ENCODE results near the gene BACE2.

Gene BACE2

DNA sequence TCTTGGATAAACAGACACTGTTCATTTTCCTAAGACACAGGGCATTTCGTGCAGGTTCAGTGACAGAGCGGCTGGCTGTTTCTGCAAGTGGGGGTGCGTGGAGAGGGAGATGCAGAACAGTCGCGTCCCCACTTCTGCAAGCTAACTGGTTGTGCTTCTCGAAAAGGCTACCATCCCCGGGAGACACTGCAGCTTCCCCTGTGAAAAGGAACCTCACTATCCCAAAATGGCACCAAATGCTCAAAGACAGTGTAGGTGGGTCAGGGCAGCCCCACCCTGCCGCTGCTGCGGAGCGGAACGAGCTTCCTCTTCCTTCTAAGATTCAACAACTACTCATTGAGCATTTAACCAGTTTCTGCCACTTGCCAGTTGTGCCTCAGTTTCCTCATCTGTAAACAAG, 19.2 kb upstream of the BACE2 start:
- DNase-seq (ENCODE audit: low read depth in 2 of 2), result no peak

DNA sequence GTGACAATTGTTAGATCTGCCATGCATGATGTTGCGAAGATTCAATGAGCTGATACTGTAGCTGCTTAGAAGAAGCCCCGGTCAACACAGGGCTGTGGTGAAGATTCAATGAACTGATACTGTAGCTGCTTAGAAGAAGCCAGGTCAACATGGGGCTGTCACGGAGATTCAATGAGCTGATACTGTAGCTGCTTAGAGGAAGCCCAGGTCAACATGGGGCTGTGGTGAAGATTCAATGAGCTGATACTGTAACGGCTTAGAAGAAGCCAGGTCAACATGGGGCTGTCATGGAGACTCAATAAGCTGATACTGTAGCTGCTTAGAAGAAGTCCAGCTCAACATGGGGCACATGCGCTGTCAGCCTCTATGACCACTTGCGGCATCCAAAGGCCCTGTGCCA, 18.8 kb upstream of the BACE2 start:
- DNase-seq (ENCODE audit: low read depth in 2 of 2), result no peak

DNA sequence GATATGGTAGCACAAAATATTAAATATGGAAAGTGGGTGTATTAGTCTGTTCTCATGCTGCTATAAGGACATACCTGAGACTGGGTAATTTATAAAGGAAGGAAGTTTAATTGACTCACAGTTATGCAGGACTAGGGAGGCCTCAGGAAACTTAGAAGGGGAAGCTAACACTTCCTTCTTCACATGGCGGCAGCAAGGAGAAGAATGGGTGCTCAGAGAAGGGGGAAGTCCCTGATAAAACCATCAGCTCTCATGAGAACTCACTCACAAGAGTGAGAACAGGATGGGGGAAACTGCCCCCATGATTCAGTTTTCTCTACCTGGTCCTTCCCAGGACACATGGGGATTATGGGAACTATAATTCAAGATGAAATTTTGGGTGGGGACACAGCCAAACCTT, 15.8 kb upstream of the BACE2 start:
- no peak for DNase-seq (ENCODE audit: low read depth in 2 of 2)

DNA sequence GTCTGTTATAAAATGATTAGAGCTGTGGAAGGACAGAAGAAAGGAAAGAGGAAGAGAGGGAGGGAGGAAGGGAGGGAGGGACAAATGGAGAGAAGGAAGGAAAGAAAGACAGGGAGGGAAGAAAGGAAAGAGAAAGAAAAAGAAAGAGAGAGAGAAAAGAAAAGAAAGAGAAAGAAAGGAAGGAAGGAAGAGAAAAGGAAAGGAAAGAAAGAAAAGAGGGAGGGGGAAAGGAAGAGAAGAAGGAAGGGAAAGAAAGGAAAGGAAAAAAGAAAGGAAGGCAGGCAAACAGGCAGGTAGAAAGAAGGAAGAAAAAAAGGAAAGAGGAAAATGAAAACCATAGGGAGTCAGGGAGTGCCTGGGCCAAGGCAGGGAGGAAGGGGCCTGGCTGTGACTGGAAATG, 14.5 kb upstream of the BACE2 start:
- DNase-seq (ENCODE audit: low read depth in 2 of 2), result no peak

DNA sequence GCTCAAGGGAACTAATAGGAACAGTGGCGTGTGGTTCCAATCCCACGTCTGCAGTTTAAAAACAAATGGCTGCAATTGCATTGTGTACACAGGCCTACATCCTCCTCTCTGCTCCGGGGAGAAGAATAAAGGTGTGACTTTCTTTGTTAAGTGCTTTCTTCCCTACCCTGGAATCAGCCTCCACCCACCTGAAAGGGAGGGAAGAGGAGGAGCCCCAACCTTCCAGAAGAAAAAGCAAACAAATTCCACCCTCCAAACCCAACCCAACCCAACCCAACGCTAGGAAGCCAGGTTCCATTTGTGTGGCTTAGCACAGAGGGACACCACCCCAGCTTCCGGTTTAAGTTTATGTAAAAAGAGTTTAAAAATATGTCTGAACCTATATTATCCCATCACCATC, 11.8 kb upstream of the BACE2 start:
- no peak for DNase-seq (ENCODE audit: low read depth in 2 of 2)

DNA sequence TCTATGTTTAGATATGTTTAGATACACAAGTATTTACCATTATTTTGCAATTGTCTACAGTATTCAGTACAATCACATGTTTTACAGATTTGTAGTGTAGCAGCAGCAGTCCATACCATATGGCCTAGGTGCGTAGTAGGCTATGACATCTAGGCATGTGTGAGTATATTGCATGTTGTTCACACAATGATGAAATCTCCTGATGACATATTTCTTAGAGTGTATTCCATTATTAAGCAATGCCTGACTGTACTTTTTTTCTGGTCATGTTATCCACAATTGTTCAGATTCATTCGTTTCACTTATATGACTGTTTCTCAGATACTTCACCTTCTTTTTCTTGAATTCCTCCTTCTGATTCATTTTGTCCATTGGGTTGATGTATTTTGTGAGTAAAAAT, 9.9 kb upstream of the BACE2 start:
- DNase-seq (ENCODE audit: low read depth in 2 of 2), result no peak

DNA sequence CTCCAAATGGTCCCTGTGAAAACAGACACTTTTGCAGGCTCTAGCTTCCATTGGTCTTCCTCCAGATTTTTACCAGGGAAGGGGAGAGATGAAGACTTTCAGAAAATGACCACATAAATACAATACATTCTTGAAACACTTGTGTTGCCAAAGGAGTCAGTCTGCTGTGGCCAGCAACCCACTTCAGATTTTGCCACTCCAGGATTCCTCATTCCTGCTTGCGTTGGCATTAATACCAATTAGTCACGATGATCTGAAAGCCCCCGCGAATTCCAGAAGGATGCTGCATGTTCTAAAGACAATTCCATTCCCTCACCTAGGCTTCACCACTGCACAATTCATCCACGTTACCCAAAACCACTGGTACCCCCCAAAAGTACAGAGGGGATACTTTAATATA, 7.9 kb upstream of the BACE2 start:
- no peak for DNase-seq (ENCODE audit: low read depth in 2 of 2)

DNA sequence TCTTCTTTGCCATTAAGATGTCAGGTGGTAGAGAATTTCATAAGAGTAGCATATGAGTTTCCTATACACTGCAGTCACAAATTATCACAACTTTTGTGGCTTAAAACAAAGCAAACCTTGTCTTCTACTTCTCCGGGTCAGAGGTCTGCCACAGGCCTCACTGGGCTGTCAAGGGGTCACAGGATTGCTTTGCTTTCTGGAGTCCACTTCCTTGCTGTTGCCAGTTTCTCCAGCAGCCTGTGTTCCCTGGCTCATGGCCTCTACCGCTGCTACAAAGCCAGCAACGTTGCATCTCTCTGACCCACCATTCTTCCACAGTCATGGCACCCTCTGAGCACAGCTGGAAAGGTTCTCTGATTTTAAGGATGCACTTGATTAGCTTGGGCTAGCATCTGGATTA, 6.5 kb upstream of the BACE2 start:
- no peak for DNase-seq (ENCODE audit: low read depth in 2 of 2)

DNA sequence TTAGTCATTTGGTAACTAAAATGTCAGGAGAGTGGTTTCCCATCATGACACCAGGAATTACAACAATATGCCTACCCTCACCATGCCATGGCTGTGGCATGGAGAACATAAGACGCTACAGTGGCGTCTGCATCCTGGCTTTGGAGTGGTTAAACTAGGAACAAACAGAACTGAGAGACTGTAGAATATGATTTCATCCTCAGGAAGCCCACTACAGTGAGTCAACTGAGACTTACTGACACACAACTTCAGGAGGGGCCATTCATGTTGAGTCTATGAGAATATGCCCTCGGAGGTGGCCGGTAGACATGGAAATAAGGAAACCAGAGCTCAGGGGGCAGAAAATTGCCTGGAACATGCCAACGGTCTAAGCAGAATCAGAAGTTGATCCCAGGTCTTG, 5.9 kb upstream of the BACE2 start:
- DNase-seq (ENCODE audit: low read depth in 2 of 2), result no peak

DNA sequence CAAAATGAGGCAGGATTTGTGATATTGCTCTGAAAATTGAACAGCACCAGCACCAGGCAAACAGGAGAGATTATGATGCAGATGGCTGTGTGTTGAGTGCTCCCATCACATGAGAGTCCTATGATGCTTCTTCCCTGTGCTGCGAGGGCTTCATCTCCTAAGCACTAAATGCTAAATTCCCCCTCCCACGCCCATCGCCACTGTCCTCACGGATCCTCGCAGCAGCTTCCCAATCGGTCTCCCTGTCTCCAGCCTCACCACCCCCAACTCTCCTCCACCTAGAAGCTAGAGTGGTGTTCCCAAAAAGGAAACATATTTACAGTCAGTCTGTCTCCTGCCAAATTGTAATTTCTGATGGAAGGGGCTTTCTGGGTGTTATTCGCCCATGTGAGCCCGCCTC, 4.9 kb upstream of the BACE2 start:
- no peak for DNase-seq (ENCODE audit: low read depth in 2 of 2)

DNA sequence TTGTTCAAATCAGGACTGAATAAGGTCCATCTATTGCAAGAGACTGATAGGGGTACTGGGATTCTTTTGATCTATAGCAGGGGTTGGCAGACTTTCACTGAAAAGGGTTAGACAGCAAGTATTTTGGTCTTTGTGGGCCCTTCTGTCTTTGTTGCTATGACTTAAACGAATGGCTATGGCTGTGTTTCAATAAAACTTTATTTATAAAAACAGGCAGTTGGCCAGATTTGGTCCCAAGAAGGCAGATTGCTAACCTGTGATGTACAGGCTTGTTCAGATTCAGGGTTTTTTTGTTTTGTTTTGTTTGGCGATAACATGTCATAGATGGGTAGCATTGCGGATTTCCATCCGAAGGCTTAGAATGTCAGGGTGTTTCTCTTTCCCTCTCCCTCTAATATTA, 3.9 kb upstream of the BACE2 start:
- no peak for DNase-seq (ENCODE audit: low read depth in 2 of 2)

DNA sequence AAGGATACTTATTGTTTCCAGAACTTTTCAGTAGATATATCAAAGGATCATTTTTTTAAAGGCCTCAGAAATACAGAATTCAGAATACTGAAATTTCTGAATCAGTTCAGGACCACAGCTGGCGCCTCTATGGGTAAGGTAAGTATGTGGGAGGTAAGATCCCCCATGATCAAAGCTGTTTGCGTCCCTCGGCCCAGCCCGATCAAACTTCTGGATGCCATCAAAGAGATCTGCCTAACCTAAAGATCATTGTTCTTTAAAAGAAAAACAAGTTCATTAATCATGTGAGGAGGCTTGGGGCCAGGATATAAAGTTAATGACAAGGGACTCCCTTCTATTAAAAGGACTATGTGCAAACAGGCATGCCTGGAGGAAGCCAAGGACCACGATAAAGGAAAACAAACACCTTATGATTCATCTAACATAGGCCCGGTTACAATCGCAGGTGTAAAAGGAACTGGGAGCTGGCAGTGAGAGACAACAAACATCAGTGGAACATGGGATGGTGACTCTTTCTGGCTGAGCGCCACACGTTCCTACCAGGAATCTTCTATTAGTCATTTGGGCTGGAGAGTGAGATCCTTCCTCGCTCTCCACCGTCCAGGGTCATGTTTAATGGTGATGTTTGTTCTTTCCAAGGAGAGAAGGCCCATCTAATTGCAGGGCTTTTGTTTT, 2.8 kb upstream of the BACE2 start:
- no peak for DNase-seq (ENCODE audit: low read depth in 2 of 2)

DNA sequence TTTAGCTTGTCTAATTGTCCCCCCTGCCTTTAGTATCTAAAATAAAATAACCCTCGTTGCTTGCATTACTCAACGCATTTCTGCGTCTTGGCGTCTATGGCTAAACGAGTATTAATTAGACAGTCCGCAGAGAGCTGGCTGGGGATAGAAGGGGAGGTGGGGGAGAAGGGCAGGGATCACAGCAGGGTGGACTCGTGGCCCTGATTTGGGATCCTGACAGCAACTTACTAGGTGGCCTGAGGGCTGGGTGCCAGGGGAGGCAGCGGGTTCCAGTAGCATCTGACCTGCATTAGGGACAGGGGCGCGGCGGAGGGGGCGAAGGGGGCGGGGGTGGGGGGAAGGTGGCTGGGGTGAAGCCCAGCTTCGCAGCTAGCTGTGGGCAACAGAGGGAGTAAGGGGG, 1.1 kb upstream of the BACE2 start:
- DNase-seq (ENCODE audit: low read depth in 2 of 2), result no peak

DNA sequence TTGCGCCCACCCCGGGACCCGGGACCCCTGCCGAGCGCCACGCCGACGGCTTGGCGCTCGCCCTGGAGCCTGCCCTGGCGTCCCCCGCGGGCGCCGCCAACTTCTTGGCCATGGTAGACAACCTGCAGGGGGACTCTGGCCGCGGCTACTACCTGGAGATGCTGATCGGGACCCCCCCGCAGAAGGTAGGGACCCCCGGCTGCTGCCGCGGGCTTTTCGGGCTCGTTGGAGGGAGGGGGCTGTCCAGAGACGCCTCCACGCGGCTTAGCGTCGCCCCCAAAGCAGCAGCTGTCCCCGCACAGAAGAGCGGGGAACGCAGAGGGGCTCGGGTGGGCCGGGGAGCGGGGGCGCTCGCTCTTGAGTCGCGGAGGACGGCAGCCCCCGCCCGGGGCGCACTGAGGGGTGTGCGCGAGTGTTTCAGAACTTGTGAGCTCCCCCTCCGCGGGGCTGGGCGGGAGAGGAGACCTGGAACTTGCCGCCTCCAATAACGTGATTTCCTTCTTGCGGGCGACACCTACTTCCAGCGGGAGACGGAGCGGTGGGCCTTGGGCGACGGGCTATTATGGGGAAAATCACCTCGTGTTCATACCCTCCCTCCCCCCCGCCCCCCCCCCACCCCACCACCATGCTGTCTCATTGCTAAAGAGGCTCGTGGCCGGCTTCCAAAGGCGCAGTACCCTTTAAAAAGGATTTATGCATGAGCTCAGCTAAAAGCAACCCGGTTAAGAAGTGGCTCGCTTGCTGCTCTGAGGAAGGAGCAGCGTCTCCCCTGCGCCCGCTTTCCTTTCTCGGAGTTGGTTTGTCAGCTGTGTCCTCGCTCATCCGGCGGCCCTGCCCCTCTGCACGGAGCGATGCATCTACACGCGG, 664 bp downstream of the BACE2 start:
- DNase-seq (ENCODE audit: low read depth in 2 of 2), result no peak

DNA sequence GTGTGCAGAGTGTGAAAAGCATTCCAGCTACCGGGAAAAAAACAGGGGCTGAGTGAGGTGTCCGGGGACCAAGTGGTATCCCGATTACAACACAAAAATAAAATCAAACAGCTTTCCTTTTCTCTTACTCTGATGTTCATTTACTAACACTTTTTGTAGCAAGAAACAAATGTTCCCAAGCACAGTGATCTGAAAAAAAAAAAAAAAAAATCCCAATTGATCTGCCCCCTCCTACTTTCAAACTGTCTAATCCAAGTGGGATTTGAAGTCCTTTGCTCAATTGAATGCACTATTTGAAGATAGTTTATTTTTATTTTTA, 1.3 kb downstream of the BACE2 start:
- no peak for DNase-seq (ENCODE audit: low read depth in 2 of 2)

DNA sequence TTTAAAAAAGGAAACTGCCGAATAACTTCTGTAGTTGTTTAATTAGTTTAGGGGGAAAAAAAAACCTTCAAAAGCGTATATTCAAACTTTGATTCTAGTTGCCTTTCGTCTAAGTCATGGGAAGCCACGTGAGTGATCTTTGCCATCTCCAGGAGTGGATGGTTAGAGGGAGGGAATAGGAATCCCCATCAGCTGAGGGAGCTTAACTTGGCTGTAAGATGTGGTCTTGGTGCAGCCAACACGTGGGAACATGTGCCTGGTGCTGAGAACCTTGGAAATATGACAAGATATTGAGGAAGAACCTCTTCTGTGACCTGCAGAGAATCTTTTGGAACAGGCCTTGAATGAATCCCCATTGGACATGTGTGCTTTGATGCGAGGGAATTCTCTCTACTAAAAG, 1.7 kb downstream of the BACE2 start:
- DNase-seq (ENCODE audit: low read depth in 2 of 2), result no peak

DNA sequence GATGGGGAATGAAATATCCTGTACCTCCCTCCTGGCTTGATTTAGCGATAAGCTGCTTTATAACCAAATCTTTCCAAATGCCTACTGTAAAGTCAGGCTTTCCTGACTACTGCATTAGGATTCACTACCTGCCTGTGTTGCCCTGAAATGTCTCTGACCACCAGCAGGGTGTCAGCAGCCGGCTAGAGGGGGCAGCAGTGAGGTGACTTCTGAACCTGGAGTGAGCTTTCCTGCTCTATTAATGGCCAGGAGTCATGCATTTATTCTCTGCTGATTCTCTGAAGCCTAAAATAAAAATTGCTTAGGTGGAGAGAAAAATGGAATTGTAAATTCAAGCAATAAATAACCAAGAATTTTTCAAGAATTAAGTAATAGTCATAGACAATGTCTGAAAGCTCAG, 2.5 kb downstream of the BACE2 start:
- DNase-seq (ENCODE audit: low read depth in 2 of 2), result no peak

DNA sequence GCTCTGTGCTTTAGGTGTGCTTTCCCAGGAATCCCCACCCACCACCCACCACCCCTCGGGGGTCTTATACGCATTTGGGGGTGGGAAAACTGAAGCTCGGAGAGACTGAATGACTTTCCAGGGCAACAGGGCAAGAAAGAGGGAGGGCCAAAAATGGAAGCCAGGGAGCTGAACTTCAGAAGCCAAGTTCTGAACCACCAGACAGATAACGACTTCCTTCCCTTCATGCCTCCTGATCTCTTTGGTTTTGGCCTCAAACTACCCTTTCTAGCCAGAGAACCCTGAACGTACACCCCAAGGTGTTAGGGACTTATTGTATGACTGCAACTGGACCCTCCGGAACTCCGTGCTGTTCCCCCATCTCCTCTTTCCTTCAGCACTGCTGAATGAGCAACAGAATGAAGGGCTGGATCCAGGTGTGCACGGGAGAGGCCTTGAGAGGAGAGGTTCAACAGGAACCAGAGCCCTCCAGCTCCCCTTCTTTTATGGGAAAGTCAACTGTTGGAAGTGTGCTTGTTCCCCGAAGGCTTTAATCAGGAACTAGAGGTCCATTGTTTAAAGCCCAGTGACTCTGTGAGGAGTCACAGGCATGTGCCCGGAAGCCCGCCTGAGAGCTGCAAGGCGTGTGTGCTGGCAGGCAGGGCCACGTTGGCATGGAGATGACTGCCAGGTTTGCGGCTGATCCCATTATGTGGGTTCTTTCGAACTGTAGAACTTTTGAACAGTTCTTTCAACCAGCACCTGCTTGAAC, 3.1 kb downstream of the BACE2 start:
- no peak for DNase-seq (ENCODE audit: low read depth in 2 of 2)

DNA sequence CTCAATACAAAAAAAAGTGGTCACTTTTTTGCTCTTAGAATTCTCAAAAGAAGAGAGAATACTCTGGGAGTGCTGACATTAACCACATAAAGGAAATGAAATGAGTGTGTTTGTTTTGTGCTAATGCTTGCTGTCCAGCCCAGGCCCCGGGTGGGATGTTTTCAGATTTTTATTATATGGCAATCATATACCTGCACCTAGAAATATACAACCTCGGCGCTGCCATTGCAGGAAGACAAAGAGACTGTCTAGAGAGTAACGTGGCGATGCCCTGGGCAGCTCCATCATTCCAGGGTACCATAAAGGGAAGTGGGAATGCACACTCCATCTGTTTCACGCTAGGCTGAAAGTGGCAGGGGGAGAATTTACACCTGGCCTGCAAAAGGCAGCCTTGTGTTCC, 7.1 kb downstream of the BACE2 start:
- DNase-seq (ENCODE audit: low read depth in 2 of 2), result no peak

DNA sequence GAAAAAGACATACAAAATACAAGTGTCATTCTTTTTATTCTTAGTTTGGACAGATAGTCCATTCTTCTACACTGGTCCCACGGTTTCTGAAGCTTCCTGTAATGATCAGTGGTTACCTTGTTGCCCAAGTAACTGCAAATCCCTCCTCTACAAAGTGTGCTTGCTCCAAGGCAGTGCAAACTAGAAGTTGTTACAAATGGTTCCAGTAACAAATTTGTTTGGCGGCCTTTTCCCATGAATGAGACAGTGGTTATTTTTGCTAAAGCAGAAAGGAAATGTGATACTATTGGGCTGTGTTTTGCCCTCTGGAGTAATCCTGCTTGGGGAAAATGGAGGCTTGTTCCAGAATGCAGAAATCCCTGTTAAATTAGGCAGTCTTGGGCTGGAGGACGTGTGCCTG, 8.9 kb downstream of the BACE2 start:
- DNase-seq (ENCODE audit: low read depth in 2 of 2), result no peak

DNA sequence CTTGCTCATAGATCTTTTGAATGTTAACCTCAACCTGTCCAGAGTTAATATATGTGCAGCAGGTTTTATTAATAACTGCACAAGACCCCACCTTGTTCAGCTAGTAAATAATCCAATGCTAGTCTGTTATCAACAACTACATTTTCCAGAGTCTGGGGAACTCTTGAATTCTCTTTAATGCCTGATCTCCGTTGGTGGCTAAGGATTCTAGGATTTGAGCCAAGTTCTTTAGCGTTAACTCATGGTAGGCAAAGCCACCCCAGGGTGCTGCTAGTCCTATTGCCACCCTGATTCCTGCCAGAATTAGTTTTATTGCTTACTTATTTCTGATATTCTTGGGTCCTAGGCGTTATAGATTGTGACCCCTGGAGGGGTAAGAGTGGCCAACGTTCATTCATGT, 12.8 kb downstream of the BACE2 start:
- DNase-seq (ENCODE audit: low read depth in 2 of 2), result no peak

DNA sequence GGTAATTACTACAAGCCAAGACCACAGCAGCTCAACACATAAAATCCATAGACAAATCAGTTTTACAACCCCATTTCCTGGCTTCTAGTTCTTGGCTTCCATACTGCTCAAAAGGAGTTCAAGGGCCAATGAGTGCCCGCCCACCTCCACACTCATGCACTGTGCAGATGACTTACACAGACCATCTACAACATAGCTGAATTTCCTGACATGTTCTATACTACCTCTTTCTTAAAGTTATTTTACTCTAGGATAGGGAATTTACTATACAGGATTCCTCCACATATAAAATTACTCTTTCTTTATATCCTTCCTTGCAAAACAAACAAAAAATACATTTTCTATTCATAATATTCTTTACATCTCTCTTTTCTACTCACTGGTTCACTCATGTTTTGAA, 14.6 kb downstream of the BACE2 start:
- DNase-seq (ENCODE audit: low read depth in 2 of 2), result no peak

DNA sequence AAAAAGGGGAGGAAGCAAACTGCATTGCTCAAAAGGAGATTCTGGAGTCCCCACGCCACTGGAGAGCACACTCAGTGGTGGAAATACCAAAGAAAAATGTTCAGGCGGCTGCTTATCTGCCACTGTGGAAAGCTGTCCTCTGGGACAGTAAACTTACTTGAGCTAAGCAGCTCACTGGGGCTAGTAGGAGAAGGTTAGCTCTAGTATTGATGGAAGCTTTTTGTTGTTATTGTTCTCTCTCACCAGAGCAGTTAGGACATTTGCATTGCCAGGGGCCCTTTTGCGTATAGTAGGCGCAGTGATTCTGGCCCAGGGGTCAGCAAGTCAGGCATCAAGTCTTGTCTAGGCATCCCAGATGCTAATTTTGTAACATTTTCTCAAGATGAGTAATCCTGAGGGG, 15.6 kb downstream of the BACE2 start:
- no peak for DNase-seq (ENCODE audit: low read depth in 2 of 2)

All from stimulated activated CD8-positive, alpha-beta memory T cell treated with anti-CD3 and anti-CD28 coated beads, Interleukin-7, amount 100 ng/mL, for 1 hour (primary cell).